Naive thymus-derived CD4-positive, alpha-beta T cell (primary cell): ENCODE measurements around the gene STRN4. TPM values are rescaled to one million over a fixed set of nuclear protein-coding genes. Genes with fewer than 3 reads are reported as not detected.
A peak's percentile ranks its signal among the peaks of the same experiment; 100 is the strongest.

Experiments
- ATAC-seq: fragments of 150-1000 bp; cut with Tn5 transposase; 2 replicates; pipeline ENCODE4 v1.10.0; 2021; ENCODE audit warnings: mild to moderate bottlenecking, moderate library complexity
- CTCF ChIA-PET: fragments of 350-600 bp; sonication (Branson Sonifier 250); formaldehyde crosslinking; loops from one replicate; lab custom pipeline; 2021; ENCODE audit warnings: antibody characterized with exemption; lab: Charles Lee
- POLR2A ChIA-PET: fragments of 350-600 bp; sonication (Branson Sonifier 250); formaldehyde crosslinking; loops from one replicate; lab custom pipeline; 2021; ENCODE audit warnings: antibody characterized with exemption, inconsistent platforms; lab: Charles Lee
- DNase-seq, 9 donors: peaks; one replicate each; pipeline versions ENCODE4 v3.0.0 to v3.0.0-alpha.2; 2020 to 2022; ENCODE audit warnings: mixed read lengths in 1 of 9
- H3K27ac ChIP-seq: one replicate; pipeline ENCODE4 v1.7.0; 2013; ENCODE audit warnings: mild to moderate bottlenecking, low read depth, low read length, moderate library complexity
- H3K27me3 ChIP-seq, 2 donors: one replicate each; pipeline ENCODE4 v1.7.0; 2013; ENCODE audit warnings: low read length in 2 of 2, mild to moderate bottlenecking in 2 of 2, moderate library complexity in 2 of 2; ENCODE audit not compliant: control insufficient read depth in 2 of 2, insufficient read depth in 2 of 2
- H3K36me3 ChIP-seq, 3 experiments: 1 replicate in 2 of 3; 2 replicates in 1 of 3; pipeline ENCODE4 v1.7.0; 2013; ENCODE audit warnings: low read length in 3 of 3, mild to moderate bottlenecking in 3 of 3, moderate library complexity in 1 of 3; ENCODE audit not compliant: insufficient read depth in 3 of 3, control insufficient read depth in 2 of 3
- H3K4me1 ChIP-seq, 2 donors: one replicate each; pipeline ENCODE4 v1.7.0; 2013; ENCODE audit warnings: low read length in 2 of 2, mild to moderate bottlenecking in 2 of 2, moderate library complexity in 1 of 2; ENCODE audit not compliant: control insufficient read depth in 2 of 2, insufficient read depth in 2 of 2
- H3K4me3 ChIP-seq: 2 replicates; pipeline ENCODE4 v1.7.0; 2013; ENCODE audit warnings: mild to moderate bottlenecking, low read length
- H3K9me3 ChIP-seq, 3 experiments: 1 replicate in 2 of 3; 2 replicates in 1 of 3; pipeline ENCODE4 v1.7.0; 2013; ENCODE audit warnings: low read length in 3 of 3; ENCODE audit not compliant: control insufficient read depth in 2 of 3
- H3K27ac Mint-ChIP-seq, 9 donors: one replicate each; pipeline ENCODE4 v1.8.0; 2020 to 2022; ENCODE audit warnings: mixed read lengths in 9 of 9, mild to moderate bottlenecking in 8 of 9, moderate library complexity in 5 of 9, inconsistent platforms in 2 of 9
- H3K27me3 Mint-ChIP-seq, 5 donors: one replicate each; pipeline ENCODE4 v1.8.0; 2021 to 2022; ENCODE audit warnings: mixed read lengths in 5 of 5, mild to moderate bottlenecking in 1 of 5
- H3K36me3 Mint-ChIP-seq, 5 donors: one replicate each; pipeline ENCODE4 v1.8.0; 2020 to 2022; ENCODE audit warnings: mixed read lengths in 5 of 5, mild to moderate bottlenecking in 3 of 5, inconsistent platforms in 1 of 5
- H3K4me1 Mint-ChIP-seq, 7 donors: one replicate each; pipeline ENCODE4 v1.8.0; 2020 to 2022; ENCODE audit warnings: mixed read lengths in 7 of 7, mild to moderate bottlenecking in 3 of 7, inconsistent platforms in 1 of 7
- H3K4me3 Mint-ChIP-seq, 10 donors: one replicate each; pipeline ENCODE4 v1.8.0; 2020 to 2022; ENCODE audit warnings: mild to moderate bottlenecking in 10 of 10, mixed read lengths in 10 of 10, moderate library complexity in 6 of 10, inconsistent platforms in 2 of 10
- H3K9me3 Mint-ChIP-seq, 11 donors: one replicate each; pipeline ENCODE4 v1.8.0; 2020 to 2022; ENCODE audit warnings: mixed read lengths in 11 of 11, mild to moderate bottlenecking in 4 of 11, inconsistent platforms in 1 of 11, moderate library complexity in 1 of 11
- intact Hi-C, 2 donors: fragments of 100-400 bp; cut with micrococcal nuclease; formaldehyde crosslinking; loops; one replicate each; pipeline ENCODE4 v1.15.1; 2023
- polyA plus RNA-seq, 2 donors: library from polyadenylated mRNA; unstranded; fragments of 300-500 nt; fragmentation: Illumina TruSeq; gene quantifications; one replicate each; pipeline ENCODE4 v1.2.3, GENCODE V29; 2021
- total RNA-seq, 6 experiments: library from RNA in 5 of 6; stranded (reverse) in 5 of 6; gene quantifications; 1 replicate in 5 of 6; 2 replicates in 1 of 6; pipeline ENCODE4 v1.2.3 and lab custom pipeline; 2021 to 2026

The STRN4 gene
- total and polyA plus RNA-seq, 7 experiments from 2014 or later, result 16.2 to 120 (median 87.1) TPM

DNA sequence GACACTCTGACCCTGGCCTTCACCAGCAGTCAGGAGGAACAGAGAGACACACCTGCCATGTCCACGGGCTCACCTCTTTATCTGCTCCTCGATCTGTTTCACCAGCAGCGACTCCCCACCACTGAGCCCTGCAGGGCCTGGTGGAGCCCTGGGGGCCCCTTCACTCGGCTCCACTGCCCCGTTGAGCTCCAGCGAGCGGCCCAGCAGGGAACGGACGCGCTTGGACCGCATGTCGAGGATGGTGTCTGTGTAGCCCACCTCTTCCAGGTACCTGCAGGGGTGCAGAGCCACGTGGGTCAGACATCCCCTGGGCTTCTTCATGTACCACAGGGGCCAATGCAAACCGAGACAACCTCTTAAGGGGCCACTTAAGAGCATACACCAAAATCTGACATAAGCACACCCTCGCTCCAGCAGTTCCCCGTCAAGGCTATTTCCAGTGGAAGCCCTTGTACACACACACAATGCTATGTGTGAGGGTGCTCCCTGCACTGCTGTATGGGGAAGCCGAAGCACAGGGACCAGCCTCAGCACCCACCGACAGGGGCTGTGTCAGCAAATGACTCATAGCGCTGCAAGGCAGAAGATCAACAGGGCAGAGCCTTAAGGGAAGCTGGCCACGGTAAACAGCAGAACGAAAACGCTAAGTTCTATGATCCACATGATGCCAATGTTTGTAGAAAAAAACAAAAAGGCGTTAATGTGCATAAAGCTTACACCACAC lies 13.1 kb downstream of the STRN4 start:
- Histone ChIP-seq H3K4me1 (peaks cover 0 to 5% of the 10 kb centered on the region in 2 donors), H3K4me3 (no peak overlapping the region), H3K9me3 (no peaks in the 10 kb centered on the region), H3K27me3 (no peaks in the 10 kb centered on the region), H3K27ac (no peak overlapping the region), H3K36me3 (peaks cover 4 to 79% (median 22%) of the 10 kb centered on the region in 3 experiments)
- peak overlapping the region in 1 of 9 donors; percentile 9 for H3K27ac Mint-ChIP-seq
- ChIA-PET POLR2A (interaction anchor here (0.9 to 1.6 kb wide), 2 partner anchors 17 to 34 kb away, joined by 3 read pairs; no protein-coding TSS in a partner anchor), CTCF (interaction anchor here (1.0 kb wide), 1 partner anchor 28 kb away, joined by 3 read pairs; no protein-coding TSS in a partner anchor)
- H3K4me3 Mint-ChIP-seq, result no peak overlapping the region
- peaks cover 8 to 28% (median 16%) of the 10 kb centered on the region in 7 donors for H3K4me1 Mint-ChIP-seq
- ATAC-seq, result peak; percentile 75
- intact Hi-C loops, result no loop called here
- H3K9me3 Mint-ChIP-seq, result no peaks in the 10 kb centered on the region
- H3K36me3 Mint-ChIP-seq, result peaks cover 6 to 41% (median 13%) of the 10 kb centered on the region in 5 donors
- H3K27me3 Mint-ChIP-seq, result no peaks in the 10 kb centered on the region
- no peak for DNase-seq

DNA sequence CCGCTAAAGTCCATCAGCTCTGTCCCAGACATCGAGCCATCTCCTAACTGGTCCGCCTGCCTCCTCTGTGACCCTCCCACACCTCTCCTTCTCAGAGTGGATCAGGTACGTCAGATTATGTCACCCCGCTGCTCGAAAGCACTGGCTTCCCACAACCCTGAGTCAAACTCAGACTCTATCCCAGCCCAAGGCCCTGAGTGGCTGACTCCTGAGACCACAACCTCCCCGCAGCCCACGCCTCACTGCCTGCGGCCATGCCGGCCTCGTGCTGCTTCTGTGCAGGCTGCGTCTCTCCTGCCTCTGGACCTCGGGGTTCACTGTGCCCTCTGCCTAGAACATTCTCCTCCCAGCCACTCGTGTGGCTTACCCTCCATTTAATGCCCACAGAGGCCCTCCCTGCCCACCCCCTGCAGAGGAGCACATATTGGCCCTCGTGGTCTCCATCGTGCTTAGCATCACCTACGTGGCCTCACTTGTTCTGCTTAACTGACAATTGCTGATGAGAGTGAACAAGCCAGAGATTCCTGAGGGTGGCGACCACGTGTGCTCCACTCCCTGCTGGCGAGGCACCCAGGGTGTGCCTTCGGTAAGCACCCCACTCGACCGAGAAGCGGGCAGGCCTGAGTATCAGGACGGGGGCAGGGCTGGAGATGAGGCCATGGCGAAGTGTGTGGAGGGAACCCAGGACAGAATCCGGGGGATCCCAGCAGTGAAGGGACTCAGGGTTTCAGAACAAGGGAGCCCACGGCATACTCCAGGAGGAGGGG lies 13.9 kb downstream of the STRN4 start:
- H3K27ac ChIP-seq, result no peak overlapping the region
- peaks cover 8 to 28% (median 16%) of the 10 kb centered on the region in 7 donors for H3K4me1 Mint-ChIP-seq
- peaks cover 4 to 79% (median 15%) of the 10 kb centered on the region in 3 experiments for H3K36me3 ChIP-seq
- H3K27ac Mint-ChIP-seq, result peak overlapping the region in 5 of 9 donors; percentile 32 to 59 (median 49)
- H3K9me3 Mint-ChIP-seq, result no peaks in the 10 kb centered on the region
- H3K4me1 ChIP-seq, result peaks cover 0 to 5% of the 10 kb centered on the region in 2 donors
- H3K4me3 ChIP-seq, result no peak overlapping the region
- no peak for DNase-seq
- no peak overlapping the region for H3K4me3 Mint-ChIP-seq
- no peaks in the 10 kb centered on the region for H3K27me3 Mint-ChIP-seq
- peaks cover 6 to 41% (median 13%) of the 10 kb centered on the region in 5 donors for H3K36me3 Mint-ChIP-seq
- CTCF ChIA-PET, result interaction anchor here (1.0 to 6.4 kb wide), 2 partner anchors 28 kb away, joined by 3 to 136 read pairs; no protein-coding TSS in a partner anchor
- H3K9me3 ChIP-seq, result no peaks in the 10 kb centered on the region
- H3K27me3 ChIP-seq, result no peaks in the 10 kb centered on the region
- intact Hi-C loops, result no loop called here
- POLR2A ChIA-PET, result interaction anchor here (0.7 to 1.9 kb wide), 2 partner anchors 18 to 41 kb away, joined by 3 to 6 read pairs; no protein-coding TSS in a partner anchor
- no peak for ATAC-seq

DNA sequence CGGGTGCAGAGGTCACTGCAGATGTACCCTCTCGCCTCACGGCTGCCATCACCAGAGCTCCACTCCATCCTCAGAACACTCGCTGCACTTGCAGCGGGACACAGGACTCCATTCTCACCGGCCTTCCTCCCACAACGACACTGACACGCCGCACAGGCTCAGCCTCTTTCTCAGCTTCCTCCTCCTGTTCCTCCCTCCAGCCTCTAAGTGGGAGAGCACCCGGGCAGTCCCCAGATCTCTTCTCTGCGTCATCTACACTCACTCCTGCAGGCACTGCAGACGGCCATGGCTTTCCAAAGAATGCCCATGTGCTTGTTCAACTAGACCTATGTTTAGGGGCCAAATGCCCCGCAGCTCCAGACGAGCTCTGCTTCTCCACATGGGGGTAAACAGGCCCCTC lies 14.7 kb downstream of the STRN4 start:
- POLR2A ChIA-PET, result interaction anchor here (0.6 to 5.0 kb wide), 4 partner anchors 17 to 50 kb away, joined by 3 to 30 read pairs (median 4); no protein-coding TSS in a partner anchor
- H3K27ac ChIP-seq, result no peak overlapping the region

DNA sequence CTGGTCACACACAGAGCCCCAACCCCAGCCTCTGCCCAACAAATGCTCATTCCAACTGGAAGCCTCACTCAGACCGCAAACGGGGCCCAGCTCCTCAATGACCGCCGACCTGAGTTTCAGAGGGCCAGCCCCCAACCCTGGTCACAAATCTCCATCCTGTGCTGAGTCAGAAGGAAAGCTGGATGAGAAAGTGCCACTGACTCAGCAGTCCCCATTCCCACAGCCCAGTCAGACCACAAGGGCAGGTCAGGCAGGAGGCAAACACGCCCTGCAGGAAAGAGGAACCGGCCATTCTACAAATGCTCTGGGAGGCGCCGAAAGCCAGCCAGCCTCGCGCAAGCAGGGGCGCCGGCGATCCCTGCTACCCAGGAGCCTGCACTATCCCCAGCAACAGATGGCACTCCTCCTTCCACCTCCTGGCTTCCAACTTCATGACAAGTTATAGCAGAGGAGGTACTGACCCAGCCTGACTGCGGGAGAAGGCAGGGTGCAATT lies 15.2 kb downstream of the STRN4 start:
- no peak overlapping the region for H3K4me3 ChIP-seq
- ChIA-PET CTCF (interaction anchor here (0.6 to 6.4 kb wide), 5 partner anchors 17 to 880 kb away, joined by 3 to 136 read pairs (median 5); no protein-coding TSS in a partner anchor), POLR2A (interaction anchor here (0.6 to 5.0 kb wide), 3 partner anchors 16 to 49 kb away, joined by 3 to 30 read pairs (median 6); no protein-coding TSS in a partner anchor)
- Mint-ChIP-seq H3K27ac (peak overlapping the region in 2 of 9 donors; percentile 19 to 52), H3K36me3 (peaks cover 6 to 35% (median 14%) of the 10 kb centered on the region in 5 donors), H3K4me1 (peaks cover 8 to 33% (median 16%) of the 10 kb centered on the region in 7 donors), H3K9me3 (no peaks in the 10 kb centered on the region), H3K4me3 (peak overlapping the region in 1 of 10 donors; percentile 41), H3K27me3 (no peaks in the 10 kb centered on the region)
- H3K27me3 ChIP-seq, result no peaks in the 10 kb centered on the region
- intact Hi-C loops, result no loop called here
- H3K9me3 ChIP-seq, result no peaks in the 10 kb centered on the region
- ATAC-seq (peak; percentile 66), DNase-seq (no peak)
- peaks cover 0 to 5% of the 10 kb centered on the region in 2 donors for H3K4me1 ChIP-seq
- H3K27ac ChIP-seq, result no peak overlapping the region
- H3K36me3 ChIP-seq, result peaks cover 4 to 81% (median 11%) of the 10 kb centered on the region in 3 experiments

More for the DNA sequence above, 14.7 kb downstream of the STRN4 start:
- peak; percentile 61 for ATAC-seq
- Histone ChIP-seq H3K9me3 (no peaks in the 10 kb centered on the region), H3K27me3 (no peaks in the 10 kb centered on the region), H3K4me3 (no peak overlapping the region), H3K36me3 (peaks cover 4 to 79% (median 13%) of the 10 kb centered on the region in 3 experiments), H3K4me1 (peaks cover 0 to 5% of the 10 kb centered on the region in 2 donors)
- H3K4me1 Mint-ChIP-seq, result peaks cover 8 to 30% (median 16%) of the 10 kb centered on the region in 7 donors
- CTCF ChIA-PET, result interaction anchor here (0.7 to 6.4 kb wide), 2 partner anchors 18 to 27 kb away, joined by 6 to 136 read pairs; no protein-coding TSS in a partner anchor
- peaks cover 6 to 35% (median 13%) of the 10 kb centered on the region in 5 donors for H3K36me3 Mint-ChIP-seq
- intact Hi-C loops, result no loop called here
- H3K4me3 Mint-ChIP-seq, result no peak overlapping the region
- H3K27ac Mint-ChIP-seq, result peak overlapping the region in 5 of 9 donors; percentile 32 to 70 (median 51)
- H3K27me3 Mint-ChIP-seq, result no peaks in the 10 kb centered on the region
- DNase-seq, result no peak
- no peaks in the 10 kb centered on the region for H3K9me3 Mint-ChIP-seq

DNA sequence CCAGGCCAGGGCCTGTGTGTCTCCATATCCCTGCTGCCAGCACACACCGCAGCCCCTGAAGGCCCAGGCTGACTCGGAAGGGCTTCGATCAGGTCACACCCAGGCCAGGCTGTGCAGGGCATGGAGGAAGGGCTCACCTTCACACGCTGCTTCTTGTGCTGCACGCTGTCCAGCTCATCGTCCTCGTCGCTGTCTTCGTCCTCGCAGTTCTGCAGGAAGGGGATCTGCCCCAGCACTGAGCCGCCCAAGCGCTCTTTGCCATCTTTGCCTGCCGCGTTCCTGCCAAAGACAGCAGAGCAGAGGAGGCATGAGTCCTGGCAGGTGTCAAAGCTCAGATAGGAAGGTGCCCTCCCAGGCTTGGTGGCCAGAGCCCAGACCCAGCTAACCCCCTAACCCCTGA lies 15.7 kb downstream of the STRN4 start:
- Mint-ChIP-seq H3K36me3 (peaks cover 11 to 35% (median 18%) of the 10 kb centered on the region in 5 donors), H3K27me3 (no peaks in the 10 kb centered on the region), H3K9me3 (no peaks in the 10 kb centered on the region), H3K4me3 (peak overlapping the region in 1 of 10 donors; percentile 41), H3K4me1 (peaks cover 8 to 33% (median 16%) of the 10 kb centered on the region in 7 donors), H3K27ac (peak overlapping the region in 1 of 9 donors; percentile 52)
- Histone ChIP-seq H3K9me3 (no peaks in the 10 kb centered on the region), H3K36me3 (peaks cover 4 to 86% (median 14%) of the 10 kb centered on the region in 3 experiments), H3K27ac (no peak overlapping the region), H3K27me3 (no peaks in the 10 kb centered on the region), H3K4me1 (peaks cover 0 to 5% of the 10 kb centered on the region in 2 donors), H3K4me3 (no peak overlapping the region)
- CTCF ChIA-PET, result interaction anchor here (0.6 to 6.4 kb wide), 7 partner anchors 17 to 880 kb away, joined by 3 to 136 read pairs (median 5); no protein-coding TSS in a partner anchor
- POLR2A ChIA-PET, result interaction anchor here (0.5 to 5.0 kb wide), 3 partner anchors 16 to 59 kb away, joined by 4 to 30 read pairs (median 6); no protein-coding TSS in a partner anchor
- intact Hi-C loops, result no loop called here
- DNase-seq (no peak), ATAC-seq (no peak)
